Colon (tissue), 2 donors: ENCODE measurements around the gene COL18A1.

Source experiments
- FAIRE-seq: peaks from 2 replicates; lab custom pipeline; 2012; peaks lifted over from hg19 to GRCh38; lab: Jason Lieb, UNC
- donor health status: control.
- donor health status: control.

COL18A1 gene

GRCh38 chr21:45468971-45469272 lies 64.0 kb downstream of the COL18A1 start:
- FAIRE-seq, result no peak

GRCh38 chr21:45469273-45470086 lies 64.5 kb downstream of the COL18A1 start:
- no peak for FAIRE-seq

- no peak for FAIRE-seq
Observed at GRCh38 chr21:45470087-45470515, 65.1 kb downstream of the COL18A1 start.

- no peak for FAIRE-seq
Observed at GRCh38 chr21:45470773-45471524, 66.0 kb downstream of the COL18A1 start.

GRCh38 chr21:45471525-45472221 lies 66.7 kb downstream of the COL18A1 start:
- no peak for FAIRE-seq

- no peak for FAIRE-seq
Observed at GRCh38 chr21:45472445-45473365, 67.7 kb downstream of the COL18A1 start.

- no peak for FAIRE-seq
Observed at GRCh38 chr21:45473496-45474322, 68.7 kb downstream of the COL18A1 start.

- no peak for FAIRE-seq
Observed at GRCh38 chr21:45474323-45474950, 69.5 kb downstream of the COL18A1 start.

- no peak for FAIRE-seq
Observed at GRCh38 chr21:45475004-45475685, 70.2 kb downstream of the COL18A1 start.

- no peak for FAIRE-seq
Observed at GRCh38 chr21:45475797-45476570, 71.0 kb downstream of the COL18A1 start.

- no peak for FAIRE-seq
Observed at GRCh38 chr21:45476582-45476981, 71.6 kb downstream of the COL18A1 start.

GRCh38 chr21:45477176-45478114 lies 72.5 kb downstream of the COL18A1 start:
- no peak for FAIRE-seq

- FAIRE-seq, result no peak
Observed at GRCh38 chr21:45478115-45478801, 73.3 kb downstream of the COL18A1 start.

- FAIRE-seq, result no peak
Observed at GRCh38 chr21:45478816-45479669, 74.1 kb downstream of the COL18A1 start.

- FAIRE-seq, result no peak
Observed at GRCh38 chr21:45479691-45480675, 75.0 kb downstream of the COL18A1 start.
